Loucy (cell line): ENCODE measurements around the gene ADARB2.

Source experiments
- H2AFZ ChIP-seq: fragments of 200-600 bp; sonication (generic); 2 replicates; pipeline ENCODE4 v1.6.0; 2016; ENCODE audit warnings: antibody characterized with exemption, mild to moderate bottlenecking, low read length, moderate library complexity
- H3F3A ChIP-seq: fragments of 200-600 bp; 2 replicates; pipeline ENCODE4 v1.6.0; 2016; ENCODE audit warnings: antibody characterized with exemption, low read depth, mild to moderate bottlenecking
- H3K27me3 ChIP-seq: fragments of 200-600 bp; sonication (generic); 2 replicates; pipeline ENCODE4 v1.6.1; 2014; ENCODE audit warnings: low read length, mild to moderate bottlenecking; ENCODE audit not compliant: insufficient read depth, poor library complexity, severe bottlenecking
- H3K36me3 ChIP-seq: fragments of 200-600 bp; sonication (generic); 2 replicates; pipeline ENCODE4 v1.6.1; 2016; ENCODE audit warnings: low read length; ENCODE audit not compliant: insufficient read depth
- H3K4me1 ChIP-seq: fragments of 200-600 bp; sonication (generic); 2 replicates; pipeline ENCODE4 v1.5.1; 2014; ENCODE audit warnings: low read length, mild to moderate bottlenecking; ENCODE audit not compliant: insufficient read depth, poor library complexity, severe bottlenecking
- H3K4me2 ChIP-seq: fragments of 200-600 bp; sonication (generic); 2 replicates; pipeline ENCODE4 v1.6.0; 2014; ENCODE audit warnings: antibody characterized with exemption, low read length, low read depth, mild to moderate bottlenecking; ENCODE audit not compliant: poor library complexity, severe bottlenecking
- H3K4me3 ChIP-seq: fragments of 200-600 bp; sonication (generic); 2 replicates; pipeline ENCODE4 v1.5.1; 2014; ENCODE audit warnings: low read length, mild to moderate bottlenecking, mixed read lengths; ENCODE audit not compliant: poor library complexity, severe bottlenecking
- H3K79me2 ChIP-seq: fragments of 200-600 bp; sonication (generic); 2 replicates; pipeline ENCODE4 v1.6.1; 2014; ENCODE audit warnings: low read length; ENCODE audit not compliant: insufficient read depth
- H3K9ac ChIP-seq: fragments of 200-600 bp; sonication (generic); 2 replicates; pipeline ENCODE4 v1.6.0; 2014; ENCODE audit warnings: mild to moderate bottlenecking, low read depth, low read length, moderate library complexity; ENCODE audit not compliant: poor library complexity, severe bottlenecking
- H3K9me2 ChIP-seq: fragments of 200-600 bp; sonication (generic); replicated peaks from 2 replicates; pipeline ENCODE4 v1.6.1; 2016; ENCODE audit warnings: low read depth, low read length, mixed read lengths
- H3K9me3 ChIP-seq: fragments of 200-600 bp; sonication (generic); 2 replicates; pipeline ENCODE4 v1.6.1; 2014; ENCODE audit warnings: mild to moderate bottlenecking, antibody characterized with exemption, low read length, low read depth; ENCODE audit not compliant: insufficient read depth
- H4K20me1 ChIP-seq: fragments of 200-600 bp; sonication (generic); 2 replicates; pipeline ENCODE4 v1.6.0; 2014; ENCODE audit warnings: antibody characterized with exemption, low read length, mild to moderate bottlenecking; ENCODE audit not compliant: insufficient read depth, poor library complexity, severe bottlenecking
- CTCF ChIP-seq: fragments of 200-600 bp; sonication (generic); conservative IDR thresholded peaks from 2 replicates; pipeline ENCODE4 v1.5.1; 2014; ENCODE audit warnings: mild to moderate bottlenecking, antibody characterized with exemption, low read length
- EZH2phosphoT487 ChIP-seq: fragments of 200-600 bp; IDR thresholded peaks from 2 replicates; pipeline ENCODE4 v1.6.1; 2018; ENCODE audit warnings: antibody characterized with exemption, mild to moderate bottlenecking, moderate library complexity, borderline replicate concordance

Gene ADARB2

GRCh38 chr10:1546431-1547110, 190.8 kb downstream of the ADARB2 start:
- Histone ChIP-seq H4K20me1 (no peaks in the 10 kb centered on the region), H3K9me2 (no peaks in the 10 kb centered on the region), H3K9ac (no peak overlapping the region), H3K36me3 (no peaks in the 10 kb centered on the region), H3K4me2 (no peak overlapping the region), H2AFZ (no peak overlapping the region), H3K4me1 (no peaks in the 10 kb centered on the region), H3K4me3 (no peak overlapping the region), H3K79me2 (no peaks in the 10 kb centered on the region), H3F3A (no peaks in the 10 kb centered on the region), H3K9me3 (no peaks in the 10 kb centered on the region), H3K27me3 (no peaks in the 10 kb centered on the region)
- TF ChIP-seq CTCF (no peak), EZH2phosphoT487 (no peak)

GRCh38 chr10:1545524-1545923, 191.8 kb downstream of the ADARB2 start:
- Histone ChIP-seq H3K9me2 (no peaks in the 10 kb centered on the region), H3K9ac (no peak overlapping the region), H3K4me3 (no peak overlapping the region), H3K4me2 (no peak overlapping the region), H3F3A (no peaks in the 10 kb centered on the region), H3K9me3 (no peaks in the 10 kb centered on the region), H3K36me3 (no peaks in the 10 kb centered on the region), H3K79me2 (no peaks in the 10 kb centered on the region), H4K20me1 (no peaks in the 10 kb centered on the region), H2AFZ (no peak overlapping the region), H3K27me3 (no peaks in the 10 kb centered on the region), H3K4me1 (no peaks in the 10 kb centered on the region)
- no peak for TF ChIP-seq CTCF
- TF ChIP-seq EZH2phosphoT487 = no peak

GRCh38 chr10:1544929-1545328, 192.4 kb downstream of the ADARB2 start:
- TF ChIP-seq CTCF (no peak), EZH2phosphoT487 (no peak)
- no peak overlapping the region for H2AFZ ChIP-seq

More at GRCh38 chr10:1544929-1545328, 192.4 kb downstream of the ADARB2 start:
- Histone ChIP-seq H3K36me3 (no peaks in the 10 kb centered on the region), H3K79me2 (no peaks in the 10 kb centered on the region), H4K20me1 (no peaks in the 10 kb centered on the region), H3K4me2 (no peak overlapping the region), H3K4me3 (no peak overlapping the region), H3F3A (no peaks in the 10 kb centered on the region), H3K9me3 (no peaks in the 10 kb centered on the region), H3K27me3 (no peaks in the 10 kb centered on the region), H3K9ac (no peak overlapping the region), H3K4me1 (no peaks in the 10 kb centered on the region), H3K9me2 (no peaks in the 10 kb centered on the region)
